ENCODE results near the gene ARID3B. TPM values are rescaled to one million over a fixed set of nuclear protein-coding genes. Genes with fewer than 3 reads are reported as not detected.

The ARID3B gene
- total and polyA plus RNA-seq, 2 of the 13 experiments (the other 11 are each of a cell fraction or from before 2014, with no cell fraction given): 5.3 to 12.8 TPM

- TF ChIP-seq POLR2A (IDR thresholded peaks at IDR 0.05; ENCODE audit: insufficient read depth in 1 of 2, low read depth in 2 of 2, low read length in 2 of 2): no peak
- TF ChIP-seq ZNF550 (CRISPR knock-in tag; IDR thresholded peaks at IDR 0.05; ENCODE audit: borderline replicate concordance): no peak
- TF ChIP-seq YEATS4 (CRISPR knock-in tag; IDR thresholded peaks at IDR 0.05; ENCODE audit: borderline replicate concordance): no peak
- TF ChIP-seq KLF15 (CRISPR knock-in tag; IDR thresholded peaks at IDR 0.05; ENCODE audit: borderline replicate concordance): no peak
- TF ChIP-seq PLSCR1 (CRISPR knock-in tag; IDR thresholded peaks at IDR 0.05; ENCODE audit: borderline replicate concordance): no peak
- TF ChIP-seq MYC (CRISPR knock-in tag; IDR thresholded peaks at IDR 0.05; ENCODE audit: borderline replicate concordance): no peak
- no peak for TF ChIP-seq MLX (CRISPR knock-in tag; IDR thresholded peaks at IDR 0.05)
Observed at GRCh38 chr15:74496648-74497047, 44.4 kb upstream of the ARID3B start (continued).

GRCh38 chr15:74497584-74497983 is 43.4 kb upstream of the ARID3B start:
- no peaks in the 10 kb centered on the region for H3K4me1 ChIP-seq (ENCODE audit: insufficient read depth, low read length)
- FAIRE-seq (no peak), DNase-seq (ENCODE audit: low spot score) (no peak), ATAC-seq (no peak)
- no peaks in the 10 kb centered on the region for H3K9me3 ChIP-seq (ENCODE audit: low read length)
- CTCF ChIA-PET (ENCODE audit: low intra/inter-chr PET ratio, low total read pairs): no interaction called here
- WGBS (ENCODE audit: low lambda C conversion rate): 97% methylated on average over 2 of the region's 2 CpGs
- no peak overlapping the region for H3K9ac ChIP-seq (ENCODE audit: insufficient read depth, low read depth, low read length)
- in situ Hi-C loops (cut with HindIII; ENCODE audit: extremely low pct_ligation_motif_present, low pct_unique_long_range_greater_than_20kb): no loop called here
- H4K20me1 ChIP-seq (ENCODE audit: insufficient read depth, low read length): no peaks in the 10 kb centered on the region
- H3K4me3 ChIP-seq (replicated peaks in 1 of 3; ENCODE audit: insufficient read depth in 1 of 3, low read depth in 2 of 3, low read length in 3 of 3): no peak overlapping the region
- intact Hi-C loops (cut with micrococcal nuclease; ENCODE audit: unreplicated experiment): no loop called here
- no peaks in the 10 kb centered on the region for H3K27me3 ChIP-seq (ENCODE audit: control insufficient read depth in 1 of 2, insufficient read depth in 2 of 2, low read length in 2 of 2)
- 0 out of 5 replicates have a peak, but pooled peaks cover 0 to 4% of the 10 kb centered on the region in 2 experiments for H3K36me3 ChIP-seq (replicated peaks in 1 of 2; ENCODE audit: control insufficient read depth in 1 of 2, insufficient read depth in 2 of 2, low read length in 2 of 2)
- POLR2A ChIA-PET: no interaction called here
- H3K79me2 ChIP-seq (ENCODE audit: insufficient read depth, low read length): no peaks in the 10 kb centered on the region
- BruUV-seq (replicated peaks): no TSS peak
- H2AFZ ChIP-seq (ENCODE audit: low read length): no peak overlapping the region
- no peak overlapping the region for H3K27ac ChIP-seq (ENCODE audit: extremely low read length, insufficient read depth, low read length)
- no peak overlapping the region for H3K4me2 ChIP-seq (ENCODE audit: low read depth, low read length)
- TF ChIP-seq SOX6 (IDR thresholded peaks at IDR 0.05): no peak
- no peak for TF ChIP-seq SOX6 (CRISPR knock-in tag; IDR thresholded peaks at IDR 0.05)
- TF ChIP-seq ERF (CRISPR knock-in tag; IDR thresholded peaks at IDR 0.05): no peak
- no peak for TF ChIP-seq KLF15 (CRISPR knock-in tag; IDR thresholded peaks at IDR 0.05; ENCODE audit: borderline replicate concordance)
- TF ChIP-seq ZBED4 (CRISPR knock-in tag; IDR thresholded peaks at IDR 0.05; ENCODE audit: borderline replicate concordance): no peak
- TF ChIP-seq ZNF510 (CRISPR knock-in tag; IDR thresholded peaks at IDR 0.05; ENCODE audit: low read depth): no peak
- no peak for TF ChIP-seq ZNF446 (CRISPR knock-in tag; IDR thresholded peaks at IDR 0.05)
- no peak for TF ChIP-seq SAFB2 (CRISPR knock-in tag; IDR thresholded peaks at IDR 0.05; ENCODE audit: borderline replicate concordance, low read depth)

All from HepG2 (cell line).